Stimulated activated effector memory CD8-positive, alpha-beta T cell treated with anti-CD3 and anti-CD28 coated beads, Interleukin-12 subunit alpha, Interleukin-12 subunit beta, amount 100 ng/mL, for 72 hours (primary cell): ENCODE results near the gene GSTA5.
"Not testable (repeated sequence)": the region's sequence is repeated elsewhere in the genome, so short reads cannot be mapped to it uniquely, and the experiment has no call there.

Experiments used
- ATAC-seq: fragments of 150-1000 bp; cut with Tn5 transposase; 2 replicates; pipeline ENCODE4 v1.10.0; 2021
- DNase-seq, 2 donors: peaks; one replicate each; pipeline ENCODE4 v3.0.0; 2021 to 2022; ENCODE audit warnings: low spot score in 2 of 2
- H3K27ac Mint-ChIP-seq: one replicate; pipeline ENCODE4 v1.8.0; 2022; ENCODE audit warnings: mild to moderate bottlenecking, mixed read lengths
- H3K36me3 Mint-ChIP-seq: one replicate; pipeline ENCODE4 v1.8.0; 2022; ENCODE audit warnings: mild to moderate bottlenecking, mixed read lengths
- H3K4me1 Mint-ChIP-seq: one replicate; pipeline ENCODE4 v1.8.0; 2022; ENCODE audit warnings: mixed read lengths
- H3K4me3 Mint-ChIP-seq: one replicate; pipeline ENCODE4 v1.8.0; 2022; ENCODE audit warnings: mild to moderate bottlenecking, mixed read lengths
- H3K9me3 Mint-ChIP-seq: one replicate; pipeline ENCODE4 v1.8.0; 2022; ENCODE audit warnings: mixed read lengths

The GSTA5 gene

DNA sequence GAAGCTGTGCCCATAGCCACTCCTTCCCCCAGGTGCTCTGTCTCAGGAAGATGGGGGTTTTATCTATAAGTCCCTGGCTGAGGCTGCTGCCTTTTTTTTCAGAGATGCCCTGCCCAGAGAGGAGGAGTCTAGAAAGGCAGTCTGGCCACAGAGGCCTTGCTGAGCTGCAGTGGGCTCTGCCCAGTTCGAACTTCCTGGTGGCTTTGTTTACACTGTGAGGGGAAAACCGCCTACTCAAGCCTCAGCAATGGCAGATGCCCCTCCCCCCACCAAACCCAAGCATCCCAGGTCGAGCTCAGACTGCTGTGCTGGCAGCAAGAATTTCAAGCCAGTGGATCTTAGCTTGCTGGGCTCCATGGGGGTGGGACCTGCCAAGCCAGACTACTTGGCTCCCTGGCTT, 15.5 kb upstream of the GSTA5 start:
- H3K4me3 Mint-ChIP-seq, ATAC-seq, H3K36me3 Mint-ChIP-seq, H3K4me1 Mint-ChIP-seq, H3K27ac Mint-ChIP-seq, H3K9me3 Mint-ChIP-seq, DNase-seq: not testable (repeated sequence)

GRCh38 chr6:52849137-52849536, 8.5 kb upstream of the GSTA5 start:
- ATAC-seq, result peak; percentile 21
- no peak for DNase-seq
- Mint-ChIP-seq H3K4me1 (no peaks in the 10 kb centered on the region), H3K27ac (no peak overlapping the region), H3K9me3 (no peaks in the 10 kb centered on the region), H3K4me3 (no peak overlapping the region), H3K36me3 (no peaks in the 10 kb centered on the region)

- ATAC-seq (no peak), DNase-seq (no peak)
- H3K27ac Mint-ChIP-seq, result no peak overlapping the region
- no peaks in the 10 kb centered on the region for H3K36me3 Mint-ChIP-seq
- H3K4me3 Mint-ChIP-seq, result no peak overlapping the region
- H3K9me3 Mint-ChIP-seq, result no peaks in the 10 kb centered on the region
- no peaks in the 10 kb centered on the region for H3K4me1 Mint-ChIP-seq
These were observed 5.4 kb upstream of the GSTA5 start for GRCh38 chr6:52846002-52846401.

DNA sequence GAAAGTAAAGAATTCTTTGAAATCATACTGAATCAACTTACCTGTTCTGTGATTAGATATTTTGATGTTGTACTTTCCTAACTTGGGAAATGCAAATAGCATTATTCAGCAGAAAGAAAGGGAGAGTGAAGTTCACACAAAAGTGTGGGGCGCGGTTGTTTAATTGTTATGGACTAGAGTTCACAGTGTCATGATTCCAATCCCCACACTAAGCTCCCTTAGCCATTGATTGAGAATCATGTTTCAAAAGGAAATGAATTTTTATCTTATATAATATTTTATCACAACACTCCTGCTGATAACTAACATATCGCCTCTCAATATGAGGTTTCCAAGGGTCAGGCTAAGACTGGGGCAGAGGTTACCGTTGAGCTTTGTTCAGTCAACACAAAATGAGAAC, 3.0 kb upstream of the GSTA5 start:
- H3K4me3 Mint-ChIP-seq, result no peak overlapping the region
- DNase-seq (no peak), ATAC-seq (no peak)
- no peaks in the 10 kb centered on the region for H3K36me3 Mint-ChIP-seq
- no peak overlapping the region for H3K27ac Mint-ChIP-seq
- H3K9me3 Mint-ChIP-seq, result no peaks in the 10 kb centered on the region
- H3K4me1 Mint-ChIP-seq, result no peaks in the 10 kb centered on the region

DNA sequence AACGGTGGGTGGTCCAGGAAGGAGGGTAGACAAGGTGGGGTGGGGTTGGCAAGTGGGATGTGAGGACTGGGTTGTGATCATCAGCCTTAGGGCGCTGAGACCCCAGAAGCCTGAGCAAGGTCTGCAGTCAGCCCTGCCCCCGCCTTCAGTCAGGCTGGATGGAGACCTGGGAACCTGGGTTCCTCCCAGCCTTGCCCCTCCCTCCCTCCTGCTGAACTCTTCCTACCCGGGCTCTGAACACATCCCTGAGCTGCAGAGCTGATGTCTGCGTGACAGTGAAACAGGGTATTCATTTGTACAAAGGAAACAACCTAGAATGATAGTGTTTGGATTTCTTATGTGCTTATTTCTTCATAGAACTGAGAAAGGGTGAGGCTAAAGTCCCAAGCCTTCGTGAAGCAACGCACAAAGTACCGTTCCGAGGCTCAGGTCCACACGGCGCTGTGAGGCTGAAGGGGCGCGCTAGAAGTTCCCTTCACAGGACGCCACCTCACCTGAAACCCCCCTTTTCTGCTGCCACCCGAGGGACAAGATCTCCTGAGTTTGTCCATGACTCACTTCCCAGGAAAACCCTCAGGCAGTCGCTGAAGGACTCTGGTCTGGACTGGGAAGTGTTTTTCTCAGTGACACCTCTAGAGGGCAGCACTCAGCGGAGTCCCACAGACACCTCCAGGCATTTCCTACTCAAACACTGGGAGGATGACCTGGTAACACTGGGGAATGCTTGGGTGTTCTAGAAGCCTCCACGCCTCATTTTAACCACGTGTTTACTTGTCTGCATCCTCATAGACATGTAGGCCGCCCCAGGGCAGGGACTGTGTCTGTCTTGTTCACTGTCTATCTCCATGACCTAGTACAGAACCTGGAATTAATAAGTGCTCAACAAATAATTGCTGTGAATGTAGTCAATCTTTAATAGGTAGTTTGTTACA, 1.2 kb downstream of the GSTA5 start:
- H3K36me3 Mint-ChIP-seq, result no peaks in the 10 kb centered on the region
- peak; percentile 83 for ATAC-seq
- no peak overlapping the region for H3K27ac Mint-ChIP-seq
- no peaks in the 10 kb centered on the region for H3K4me1 Mint-ChIP-seq
- no peaks in the 10 kb centered on the region for H3K9me3 Mint-ChIP-seq
- no peak overlapping the region for H3K4me3 Mint-ChIP-seq
- DNase-seq, result peak; percentile 35 to 66

DNA sequence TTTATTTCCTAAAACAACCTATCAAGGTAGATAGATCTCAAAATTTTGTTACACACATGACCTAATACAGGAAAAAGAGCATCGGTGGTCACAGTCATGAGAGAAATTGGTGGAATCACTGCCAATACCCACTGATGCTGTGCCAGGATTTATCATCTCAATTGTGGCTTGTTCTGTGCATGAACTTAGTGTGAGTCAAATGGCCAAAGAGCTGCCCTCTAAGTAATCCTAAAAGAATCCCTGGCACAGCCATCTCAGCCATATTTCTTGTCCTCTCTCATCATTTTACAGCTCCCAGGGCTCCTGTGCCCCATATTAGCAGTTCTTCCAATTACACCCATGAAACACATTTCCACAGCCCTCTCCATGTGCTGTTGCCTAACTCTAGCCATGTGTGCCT, 6.1 kb downstream of the GSTA5 start:
- H3K36me3 Mint-ChIP-seq, result no peaks in the 10 kb centered on the region
- ATAC-seq (no peak), DNase-seq (no peak)
- H3K27ac Mint-ChIP-seq, result no peak overlapping the region
- H3K4me3 Mint-ChIP-seq, result no peak overlapping the region
- H3K9me3 Mint-ChIP-seq, result no peaks in the 10 kb centered on the region
- H3K4me1 Mint-ChIP-seq, result no peaks in the 10 kb centered on the region

DNA sequence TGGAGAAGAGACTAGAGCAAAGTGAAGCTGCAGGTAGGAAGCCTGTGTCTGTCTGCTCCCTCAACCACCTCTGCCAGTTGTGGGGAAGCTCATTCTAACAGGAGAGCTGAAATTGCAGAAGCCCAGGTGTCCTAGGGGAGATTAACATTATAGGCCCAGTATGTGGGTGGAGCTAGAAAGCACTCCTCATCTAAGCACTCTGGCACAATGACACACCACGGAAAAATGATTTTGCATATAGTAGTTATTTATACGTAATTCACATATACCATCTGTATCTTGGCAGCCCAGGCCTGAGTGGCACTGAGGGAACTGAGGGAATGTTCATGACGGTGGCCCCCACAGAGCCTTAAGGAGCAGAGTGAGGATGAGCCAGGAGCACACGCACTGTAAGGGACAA, 9.7 kb downstream of the GSTA5 start:
- not testable (repeated sequence) for H3K27ac Mint-ChIP-seq, H3K4me1 Mint-ChIP-seq, H3K36me3 Mint-ChIP-seq, DNase-seq, ATAC-seq, H3K4me3 Mint-ChIP-seq, H3K9me3 Mint-ChIP-seq

DNA sequence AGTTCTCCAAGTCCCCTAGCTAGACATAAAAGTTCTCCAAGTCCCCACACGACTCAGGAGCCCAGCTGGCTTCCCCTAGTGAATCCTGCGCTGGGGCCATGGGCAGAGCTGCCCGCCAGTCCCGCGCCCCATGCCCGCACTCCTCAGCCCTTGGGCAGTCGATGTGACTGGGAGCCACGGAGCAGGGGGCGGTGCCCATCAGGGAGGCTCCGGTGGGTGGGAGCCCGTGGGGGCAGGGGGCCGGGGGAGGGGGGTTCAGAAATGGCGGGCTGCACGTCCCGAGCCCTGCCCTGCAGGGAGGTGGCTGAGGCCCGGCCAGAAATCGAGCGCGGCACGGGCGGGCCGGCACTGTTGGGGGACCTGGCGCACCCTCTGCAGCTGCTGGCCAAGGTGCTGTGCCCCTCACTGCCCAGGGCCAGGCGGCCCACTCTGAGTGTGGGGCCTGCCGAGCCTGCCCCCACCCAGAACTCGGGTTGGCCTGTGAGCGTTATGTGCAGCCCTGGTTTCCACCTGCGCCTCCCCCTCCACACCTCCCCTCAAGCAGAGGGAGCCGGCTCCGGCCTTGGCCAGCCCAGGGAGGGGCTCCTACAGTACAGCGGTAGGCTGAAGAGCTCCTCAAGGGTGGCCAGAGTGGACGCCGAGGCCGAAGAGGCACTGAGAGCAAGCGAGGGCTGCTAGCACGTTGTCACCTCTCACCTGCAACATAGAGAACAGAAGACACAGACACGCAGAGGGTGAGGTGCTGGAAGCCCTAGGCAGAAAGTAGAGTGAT, 11.4 kb downstream of the GSTA5 start:
- Mint-ChIP-seq H3K36me3 (no peaks in the 10 kb centered on the region), H3K4me1 (no peaks in the 10 kb centered on the region), H3K27ac (no peak overlapping the region), H3K4me3 (no peak overlapping the region), H3K9me3 (no peaks in the 10 kb centered on the region)
- no peak for DNase-seq
- no peak for ATAC-seq

GRCh38 chr6:52828621-52829020, 12.0 kb downstream of the GSTA5 start:
- H3K9me3 Mint-ChIP-seq, H3K36me3 Mint-ChIP-seq, H3K4me1 Mint-ChIP-seq, H3K27ac Mint-ChIP-seq, H3K4me3 Mint-ChIP-seq, ATAC-seq, DNase-seq: not testable (repeated sequence)

GRCh38 chr6:52827073-52827783, 13.4 kb downstream of the GSTA5 start:
- DNase-seq, H3K27ac Mint-ChIP-seq, H3K4me1 Mint-ChIP-seq, H3K36me3 Mint-ChIP-seq, H3K9me3 Mint-ChIP-seq, ATAC-seq, H3K4me3 Mint-ChIP-seq: not testable (repeated sequence)

GRCh38 chr6:52826513-52826912, 14.1 kb downstream of the GSTA5 start:
- H3K4me3 Mint-ChIP-seq, result no peak overlapping the region
- H3K27ac Mint-ChIP-seq, result no peak overlapping the region
- H3K36me3 Mint-ChIP-seq, result no peaks in the 10 kb centered on the region
- no peak for ATAC-seq
- no peak for DNase-seq
- peaks cover 4% of the 10 kb centered on the region for H3K9me3 Mint-ChIP-seq
- no peaks in the 10 kb centered on the region for H3K4me1 Mint-ChIP-seq

DNA sequence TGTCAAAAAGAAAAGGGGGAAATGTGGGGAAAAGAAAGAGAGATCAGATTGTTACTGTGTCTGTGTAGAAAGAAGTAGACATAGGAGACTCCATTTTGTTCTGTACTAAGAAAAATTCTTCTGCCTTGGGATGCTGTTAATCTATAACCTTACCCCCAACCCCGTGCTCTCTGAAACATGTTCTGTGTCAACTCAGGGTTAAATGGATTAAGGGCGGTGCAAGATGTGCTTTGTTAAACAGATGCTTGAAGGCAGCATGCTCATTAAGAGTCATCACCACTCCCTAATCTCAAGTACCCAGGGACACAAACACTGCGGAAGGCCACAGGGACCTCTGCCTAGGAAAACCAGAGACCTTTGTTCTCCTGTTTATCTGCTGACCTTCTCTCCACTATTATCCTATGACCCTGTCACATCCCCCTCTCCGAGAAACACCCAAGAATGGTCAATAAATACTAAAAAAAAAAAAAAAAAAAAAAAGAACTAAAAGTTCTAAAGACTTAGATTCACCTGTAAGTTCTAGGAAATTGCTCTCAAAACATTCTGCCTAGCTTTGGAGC, 14.6 kb downstream of the GSTA5 start:
- not testable (repeated sequence) for H3K4me3 Mint-ChIP-seq, H3K9me3 Mint-ChIP-seq, ATAC-seq, DNase-seq, H3K27ac Mint-ChIP-seq, H3K36me3 Mint-ChIP-seq, H3K4me1 Mint-ChIP-seq

GRCh38 chr6:52825270-52825793, 15.3 kb downstream of the GSTA5 start:
- not testable (repeated sequence) for H3K4me1 Mint-ChIP-seq, H3K36me3 Mint-ChIP-seq, ATAC-seq, H3K4me3 Mint-ChIP-seq, H3K27ac Mint-ChIP-seq, H3K9me3 Mint-ChIP-seq, DNase-seq

DNA sequence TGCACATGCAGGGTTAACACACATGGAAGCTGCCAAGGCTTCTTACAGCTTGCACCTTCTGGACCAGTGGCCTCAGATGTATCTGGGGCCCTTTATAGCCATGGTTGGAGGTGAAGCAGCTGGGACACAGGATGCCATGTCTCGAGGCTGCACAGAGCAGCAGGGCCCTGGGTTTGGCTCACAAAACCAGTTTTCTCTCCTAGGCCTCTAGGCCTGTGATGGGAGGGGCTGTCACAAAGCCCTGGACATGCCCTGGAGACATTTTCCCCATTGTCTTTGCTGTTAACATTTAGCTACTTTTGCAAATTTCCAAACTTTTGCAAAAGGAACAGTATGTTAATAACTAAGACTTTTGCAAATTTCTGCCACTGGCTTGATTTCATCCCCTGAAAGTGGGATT, 18.8 kb downstream of the GSTA5 start:
- Mint-ChIP-seq H3K27ac (no peak overlapping the region), H3K4me3 (no peak overlapping the region), H3K36me3 (no peaks in the 10 kb centered on the region), H3K9me3 (peaks cover 4% of the 10 kb centered on the region), H3K4me1 (no peaks in the 10 kb centered on the region)
- no peak for ATAC-seq
- DNase-seq, result no peak

DNA sequence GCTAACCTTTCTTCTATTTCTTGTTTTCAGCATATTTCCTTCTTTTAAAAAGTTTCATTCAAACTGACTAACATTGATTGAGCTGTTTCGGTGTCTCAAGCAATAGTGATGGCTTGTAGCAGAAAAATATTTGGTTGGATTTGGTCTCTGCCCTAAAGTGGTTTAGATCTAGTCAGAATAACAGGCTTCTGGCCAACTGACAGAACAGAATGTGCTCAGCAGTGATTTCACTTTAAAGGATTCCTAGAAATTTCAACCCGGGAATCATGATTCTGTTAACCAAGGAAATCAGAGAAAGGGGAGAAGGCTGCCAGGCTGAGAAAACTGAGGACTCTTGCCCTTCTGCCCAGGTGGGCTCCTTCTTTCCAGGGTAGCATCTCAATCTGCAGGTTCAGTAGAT, 20.4 kb downstream of the GSTA5 start:
- Mint-ChIP-seq H3K27ac (no peak overlapping the region), H3K4me1 (no peaks in the 10 kb centered on the region), H3K9me3 (peaks cover 4% of the 10 kb centered on the region), H3K36me3 (no peaks in the 10 kb centered on the region), H3K4me3 (no peak overlapping the region)
- DNase-seq (no peak), ATAC-seq (no peak)
